Ascending aorta (tissue), 2 donors: ENCODE measurements around the gene CMTM7. TPM values are rescaled to one million over a fixed set of nuclear protein-coding genes. Genes with fewer than 3 reads are reported as not detected.

Source experiments
- DNase-seq, 2 donors: peaks; one replicate each; pipeline ENCODE4 v3.0.0-alpha.2; 2019; ENCODE audit warnings: low spot score in 2 of 2
- H3K27ac ChIP-seq, 2 donors: fragments of 200-600 bp; sonication (generic); one replicate each; pipeline ENCODE4 v1.5.1; 2016 to 2017; ENCODE audit warnings: mild to moderate bottlenecking in 1 of 2
- H3K27me3 ChIP-seq: fragments of 200-600 bp; sonication (generic); one replicate; pipeline ENCODE4 v1.5.1; 2017
- H3K36me3 ChIP-seq, 2 donors: fragments of 200-600 bp; sonication (generic); one replicate each; pipeline ENCODE4 v1.5.1; 2016
- H3K4me1 ChIP-seq, 2 donors: fragments of 200-600 bp; sonication (generic); one replicate each; pipeline ENCODE4 v1.5.1; 2016 to 2017; ENCODE audit warnings: mild to moderate bottlenecking in 1 of 2
- H3K4me3 ChIP-seq, 2 donors: fragments of 200-600 bp; sonication (generic); one replicate each; pipeline ENCODE4 v1.5.1; 2016 to 2017; ENCODE audit warnings: mild to moderate bottlenecking in 1 of 2
- H3K9me3 ChIP-seq, 2 donors: fragments of 200-600 bp; sonication (generic); one replicate each; pipeline ENCODE4 v1.5.1; 2016
- intact Hi-C: fragments of 100-400 bp; cut with DNase I; formaldehyde crosslinking; loops from one replicate; pipeline ENCODE4 v1.15.1; 2023
- total RNA-seq: library from RNA; depleted of rRNA; stranded (reverse); fragments of >200 nt; gene quantifications from one replicate; pipeline ENCODE4 v1.1.0, GENCODE V29; 2016
- TF ChIP-seq, protein P1 (sequence below), 3 experiments: fragments of 200-600 bp in 2 of 3; fragments of 450-650 bp in 1 of 3; sonication (generic) in 2 of 3; IDR thresholded peaks; one replicate each; pipeline ENCODE4 v1.5.1; 2016 to 2019; ENCODE audit warnings: antibody characterized with exemption in 3 of 3, mild to moderate bottlenecking in 1 of 3, moderate library complexity in 1 of 3

The CMTM7 gene
- total RNA-seq, 1 donor from 2014 or later: 21.9 TPM

DNA sequence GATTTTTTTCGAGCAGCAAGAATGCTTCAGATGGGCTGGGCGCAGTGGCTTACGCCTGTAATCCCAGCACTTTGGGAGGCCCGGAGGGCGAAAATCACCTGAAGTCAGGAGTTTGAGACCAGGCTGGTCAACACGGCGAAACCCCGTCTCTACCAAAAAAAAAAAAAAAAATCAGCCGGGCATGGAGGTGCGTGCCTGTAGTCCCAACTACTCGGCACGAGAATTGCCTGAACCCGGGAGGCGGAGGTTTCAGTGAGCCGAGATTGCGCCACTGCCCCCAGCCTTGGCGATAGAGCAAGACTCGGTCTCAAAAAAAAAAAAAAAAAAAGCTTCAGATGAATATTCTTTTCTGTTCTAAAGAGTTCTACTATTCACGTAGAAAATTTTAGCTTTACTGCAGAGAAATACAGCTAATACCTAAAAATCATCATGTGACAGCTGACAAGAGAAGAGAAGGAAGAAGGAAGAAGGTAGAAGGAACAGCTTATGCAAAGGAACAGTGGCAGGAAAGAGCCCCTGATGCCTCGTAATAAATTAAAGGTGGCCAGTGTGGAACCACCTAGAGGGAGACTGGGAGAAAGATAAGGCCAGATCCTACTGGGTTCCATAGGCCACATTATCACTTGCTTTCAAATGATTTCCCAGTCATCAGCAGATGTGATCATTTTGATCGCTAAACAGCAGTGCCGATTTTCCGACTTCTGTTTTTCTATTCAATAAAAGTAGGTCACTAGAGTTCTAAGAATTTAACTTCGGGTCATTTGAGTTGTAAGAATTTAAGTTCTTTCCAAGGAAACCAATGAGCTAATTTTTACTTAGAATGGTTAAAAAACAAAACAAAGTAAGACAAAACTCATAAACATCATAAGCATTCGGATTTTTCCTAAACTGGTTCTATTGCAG, 109.5 kb downstream of the CMTM7 start:
- H3K27ac ChIP-seq: peak overlapping the region; percentile 95 to 99
- peak overlapping the region; percentile 70 to 85 for H3K4me3 ChIP-seq
- DNase-seq: no peak
- TF ChIP-seq, protein P1, sequence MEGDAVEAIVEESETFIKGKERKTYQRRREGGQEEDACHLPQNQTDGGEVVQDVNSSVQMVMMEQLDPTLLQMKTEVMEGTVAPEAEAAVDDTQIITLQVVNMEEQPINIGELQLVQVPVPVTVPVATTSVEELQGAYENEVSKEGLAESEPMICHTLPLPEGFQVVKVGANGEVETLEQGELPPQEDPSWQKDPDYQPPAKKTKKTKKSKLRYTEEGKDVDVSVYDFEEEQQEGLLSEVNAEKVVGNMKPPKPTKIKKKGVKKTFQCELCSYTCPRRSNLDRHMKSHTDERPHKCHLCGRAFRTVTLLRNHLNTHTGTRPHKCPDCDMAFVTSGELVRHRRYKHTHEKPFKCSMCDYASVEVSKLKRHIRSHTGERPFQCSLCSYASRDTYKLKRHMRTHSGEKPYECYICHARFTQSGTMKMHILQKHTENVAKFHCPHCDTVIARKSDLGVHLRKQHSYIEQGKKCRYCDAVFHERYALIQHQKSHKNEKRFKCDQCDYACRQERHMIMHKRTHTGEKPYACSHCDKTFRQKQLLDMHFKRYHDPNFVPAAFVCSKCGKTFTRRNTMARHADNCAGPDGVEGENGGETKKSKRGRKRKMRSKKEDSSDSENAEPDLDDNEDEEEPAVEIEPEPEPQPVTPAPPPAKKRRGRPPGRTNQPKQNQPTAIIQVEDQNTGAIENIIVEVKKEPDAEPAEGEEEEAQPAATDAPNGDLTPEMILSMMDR (IDR thresholded peaks at IDR 0.05): no peak
- intact Hi-C loops: no loop called here
- no peaks in the 10 kb centered on the region for H3K36me3 ChIP-seq
- H3K9me3 ChIP-seq: no peaks in the 10 kb centered on the region
- H3K4me1 ChIP-seq: peaks cover 0 to 10% of the 10 kb centered on the region in 2 donors
- H3K27me3 ChIP-seq: no peaks in the 10 kb centered on the region

GRCh38 chr3:32501783-32502117, 110.1 kb downstream of the CMTM7 start:
- TF ChIP-seq, protein P1 (IDR thresholded peaks at IDR 0.05): no peak
- Histone ChIP-seq H3K9me3 (no peaks in the 10 kb centered on the region), H3K27ac (peak overlapping the region; percentile 95 to 99), H3K27me3 (no peaks in the 10 kb centered on the region), H3K36me3 (no peaks in the 10 kb centered on the region), H3K4me1 (peaks cover 0 to 10% of the 10 kb centered on the region in 2 donors), H3K4me3 (peak overlapping the region; percentile 70 to 85)
- DNase-seq: no peak
- intact Hi-C loops: loop anchor here (2.0 kb wide), 1 partner anchor 69 kb away; the partner anchor contains the start of gene DYNC1LI1

DNA sequence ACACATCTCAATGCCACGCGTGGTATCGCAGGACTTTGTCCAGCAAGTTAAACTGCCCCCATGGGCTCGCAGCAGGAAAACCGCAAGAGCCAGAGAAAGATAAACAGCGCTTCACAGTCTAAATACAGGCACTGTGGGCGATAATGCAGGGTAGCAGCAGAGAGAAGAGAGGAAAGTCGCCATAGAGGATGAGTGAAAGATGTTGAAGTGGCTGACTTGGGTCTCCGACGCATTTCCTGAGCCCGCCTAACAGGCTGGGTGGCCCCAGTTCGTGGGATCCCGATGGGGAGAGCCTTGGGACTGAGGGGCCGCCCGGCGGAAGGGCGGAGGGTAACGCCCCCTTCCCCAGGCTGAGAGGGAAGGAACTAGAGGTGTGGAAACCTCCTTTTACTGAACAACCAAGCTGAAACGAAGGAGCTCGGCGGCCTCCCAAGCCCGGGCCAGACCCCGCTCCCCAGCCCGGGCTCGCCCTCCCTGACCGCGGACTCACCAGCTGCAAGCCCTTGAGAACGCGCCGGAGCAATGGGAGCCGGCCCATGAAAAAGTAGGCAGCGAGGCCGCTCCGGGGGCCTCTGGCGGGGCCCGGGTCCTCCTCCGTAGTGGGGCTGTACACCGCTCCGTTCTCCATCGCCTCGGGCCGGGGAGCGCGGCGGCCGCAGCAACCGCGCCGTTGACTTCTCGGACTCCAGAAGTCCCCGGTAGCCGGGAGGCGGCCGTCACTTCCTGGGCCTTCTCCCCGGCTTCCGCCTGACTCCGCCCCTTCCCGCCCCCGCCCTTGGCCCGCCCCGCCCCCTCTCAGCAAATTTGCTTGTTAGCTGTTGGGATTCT, 110.7 kb downstream of the CMTM7 start, which contains the start of gene CMTM6:
Gene CMTM6 (minus strand): TSS at position 735 of the 828 bp plus-strand sequence. CDS start 107 bp downstream, at position 628.
- intact Hi-C loops: loop anchor here (2.0 kb wide), 1 partner anchor 68 kb away; the partner anchor contains the start of gene DYNC1LI1
- H3K27ac ChIP-seq: peak within 1 kb of the TSS; percentile 95 to 99
- no peaks in the 10 kb centered on the region for H3K27me3 ChIP-seq
- H3K36me3 ChIP-seq: no peaks in the 10 kb centered on the region
- TF ChIP-seq, protein P1 (IDR thresholded peaks at IDR 0.05): no peak
- H3K4me1 ChIP-seq: peaks cover 0 to 10% of the 10 kb centered on the region in 2 donors
- H3K4me3 ChIP-seq: peak within 1 kb of the TSS; percentile 70 to 85
- peak; percentile 21 to 88 for DNase-seq
- no peaks in the 10 kb centered on the region for H3K9me3 ChIP-seq

- TF ChIP-seq, protein P1 (IDR thresholded peaks at IDR 0.05): no peak
- no peak for DNase-seq
- H3K4me1 ChIP-seq: peaks cover 0 to 10% of the 10 kb centered on the region in 2 donors
Measured at GRCh38 chr3:32502946-32503286, 111.3 kb downstream of the CMTM7 start.

More at GRCh38 chr3:32502946-32503286, 111.3 kb downstream of the CMTM7 start:
- intact Hi-C loops: loop anchor here (2.0 kb wide), 1 partner anchor 68 kb away; the partner anchor contains the start of gene DYNC1LI1
- Histone ChIP-seq H3K27ac (peak overlapping the region; percentile 95 to 99), H3K9me3 (no peaks in the 10 kb centered on the region), H3K36me3 (no peaks in the 10 kb centered on the region), H3K4me3 (peak overlapping the region; percentile 70 to 85), H3K27me3 (no peaks in the 10 kb centered on the region)

Other genes starting within 250 kb of the CMTM7 start
- gene CMTM8, start 153.2 kb upstream of the CMTM7 start, total RNA-seq: 6.6 TPM
- 12.7 TPM for gene CMTM6, start 111.0 kb downstream of the CMTM7 start, total RNA-seq
- gene DYNC1LI1, start 179.0 kb downstream of the CMTM7 start, total RNA-seq: 22.1 TPM